ENCODE results near the gene LSM14A. TPM values are rescaled to one million over a fixed set of nuclear protein-coding genes. Genes with fewer than 3 reads are reported as not detected.

Gene LSM14A
- polyA plus RNA-seq, 3 donors, result 73.2 to 91.8 (median 82.7) TPM

- no peaks in the 10 kb centered on the region for H3K36me3 Mint-ChIP-seq
- no peaks in the 10 kb centered on the region for H3K79me2 ChIP-seq (ENCODE audit: insufficient read depth, low read length)
- intact Hi-C loops (cut with micrococcal nuclease), result no loop called here
- H3K27me3 ChIP-seq (ENCODE audit: control insufficient read depth in 2 of 2, insufficient read depth in 2 of 2, low read length in 2 of 2), result no peaks in the 10 kb centered on the region
- H4K20me1 ChIP-seq (ENCODE audit: insufficient read depth, low read length), result no peaks in the 10 kb centered on the region
- H3K27ac Mint-ChIP-seq, result no peak overlapping the region
- H3K4me1 ChIP-seq (ENCODE audit: control insufficient read depth in 1 of 2, insufficient read depth in 2 of 2, low read length in 2 of 2), result no peaks in the 10 kb centered on the region
- H3K27me3 Mint-ChIP-seq (ENCODE audit: low read depth in 3 of 3), result peaks cover 3 to 13% (median 4%) of the 10 kb centered on the region in 3 donors
- TF ChIP-seq CTCF (IDR thresholded peaks at IDR 0.05), result no peak
- no peaks in the 10 kb centered on the region for H3K36me3 ChIP-seq (replicated peaks in 1 of 2; ENCODE audit: control insufficient read depth in 1 of 2, insufficient read depth in 2 of 2, low read length in 2 of 2)
- H3K4me3 Mint-ChIP-seq, result no peak overlapping the region
- no peak overlapping the region for H2AFZ ChIP-seq (ENCODE audit: insufficient read depth, low read depth, low read length, poor library complexity, severe bottlenecking)
- no peaks in the 10 kb centered on the region for H3K9me3 ChIP-seq (replicated peaks in 1 of 2; ENCODE audit: control insufficient read depth in 1 of 2, insufficient read depth in 1 of 2, low read length in 2 of 2)
- WGBS (ENCODE audit: insufficient coverage), result 97% methylated on average over 13 of the region's 17 CpGs
- H3K27ac ChIP-seq (ENCODE audit: low read depth in 1 of 2, low read length in 2 of 2), result no peak overlapping the region
- H3K9ac ChIP-seq (ENCODE audit: insufficient read depth, low read length, poor library complexity, severe bottlenecking), result no peak overlapping the region
- DNase-seq, result no peak
- no peaks in the 10 kb centered on the region for H3K9me3 Mint-ChIP-seq
- no peaks in the 10 kb centered on the region for H3K4me1 Mint-ChIP-seq
- H3K4me2 ChIP-seq (replicated peaks; ENCODE audit: extremely low read depth, low read length, poor library complexity, severe bottlenecking), result no peak overlapping the region
- H3K4me3 ChIP-seq (replicated peaks in 1 of 3; ENCODE audit: low read depth in 2 of 3, low read length in 3 of 3), result no peak overlapping the region
Measured at GRCh38 chr19:34243876-34244578, 71.7 kb downstream of the LSM14A start.

- no peaks in the 10 kb centered on the region for H3K9me3 Mint-ChIP-seq
- Histone ChIP-seq H4K20me1 (ENCODE audit: insufficient read depth, low read length) (no peaks in the 10 kb centered on the region), H3K36me3 (replicated peaks in 1 of 2; ENCODE audit: control insufficient read depth in 1 of 2, insufficient read depth in 2 of 2, low read length in 2 of 2) (no peaks in the 10 kb centered on the region), H3K27ac (ENCODE audit: low read depth in 1 of 2, low read length in 2 of 2) (no peak overlapping the region), H3K79me2 (ENCODE audit: insufficient read depth, low read length) (no peaks in the 10 kb centered on the region), H2AFZ (ENCODE audit: insufficient read depth, low read depth, low read length, poor library complexity, severe bottlenecking) (no peak overlapping the region), H3K4me3 (replicated peaks in 1 of 3; ENCODE audit: low read depth in 2 of 3, low read length in 3 of 3) (no peak overlapping the region), H3K9ac (ENCODE audit: insufficient read depth, low read length, poor library complexity, severe bottlenecking) (no peak overlapping the region), H3K4me2 (replicated peaks; ENCODE audit: extremely low read depth, low read length, poor library complexity, severe bottlenecking) (no peak overlapping the region), H3K9me3 (replicated peaks in 1 of 2; ENCODE audit: control insufficient read depth in 1 of 2, insufficient read depth in 1 of 2, low read length in 2 of 2) (no peaks in the 10 kb centered on the region), H3K27me3 (ENCODE audit: control insufficient read depth in 2 of 2, insufficient read depth in 2 of 2, low read length in 2 of 2) (no peaks in the 10 kb centered on the region), H3K4me1 (ENCODE audit: control insufficient read depth in 1 of 2, insufficient read depth in 2 of 2, low read length in 2 of 2) (no peaks in the 10 kb centered on the region)
- peaks cover 3 to 16% (median 4%) of the 10 kb centered on the region in 3 donors for H3K27me3 Mint-ChIP-seq (ENCODE audit: low read depth in 3 of 3)
- intact Hi-C loops (cut with micrococcal nuclease), result no loop called here
- TF ChIP-seq CTCF (IDR thresholded peaks at IDR 0.05), result no peak
- H3K4me3 Mint-ChIP-seq, result no peak overlapping the region
- DNase-seq, result no peak
- 91% methylated on average over 11 of the region's 13 CpGs for WGBS (ENCODE audit: insufficient coverage)
- H3K36me3 Mint-ChIP-seq, result no peaks in the 10 kb centered on the region
- H3K27ac Mint-ChIP-seq, result no peak overlapping the region
- no peaks in the 10 kb centered on the region for H3K4me1 Mint-ChIP-seq
Measured at GRCh38 chr19:34244611-34245299, 72.5 kb downstream of the LSM14A start.

Measured in CD14-positive monocyte (primary cell).